GM21528 (cell line): ENCODE measurements around the gene COPZ1.

Source experiments
- ATAC-seq: cut with Tn5 transposase; IDR thresholded peaks from one replicate; pipeline ENCODE4 v1.9.1; 2021; ENCODE audit warnings: mild to moderate bottlenecking, moderate library complexity; ENCODE audit not compliant: unreplicated experiment, low FRiP score

COPZ1 gene

DNA sequence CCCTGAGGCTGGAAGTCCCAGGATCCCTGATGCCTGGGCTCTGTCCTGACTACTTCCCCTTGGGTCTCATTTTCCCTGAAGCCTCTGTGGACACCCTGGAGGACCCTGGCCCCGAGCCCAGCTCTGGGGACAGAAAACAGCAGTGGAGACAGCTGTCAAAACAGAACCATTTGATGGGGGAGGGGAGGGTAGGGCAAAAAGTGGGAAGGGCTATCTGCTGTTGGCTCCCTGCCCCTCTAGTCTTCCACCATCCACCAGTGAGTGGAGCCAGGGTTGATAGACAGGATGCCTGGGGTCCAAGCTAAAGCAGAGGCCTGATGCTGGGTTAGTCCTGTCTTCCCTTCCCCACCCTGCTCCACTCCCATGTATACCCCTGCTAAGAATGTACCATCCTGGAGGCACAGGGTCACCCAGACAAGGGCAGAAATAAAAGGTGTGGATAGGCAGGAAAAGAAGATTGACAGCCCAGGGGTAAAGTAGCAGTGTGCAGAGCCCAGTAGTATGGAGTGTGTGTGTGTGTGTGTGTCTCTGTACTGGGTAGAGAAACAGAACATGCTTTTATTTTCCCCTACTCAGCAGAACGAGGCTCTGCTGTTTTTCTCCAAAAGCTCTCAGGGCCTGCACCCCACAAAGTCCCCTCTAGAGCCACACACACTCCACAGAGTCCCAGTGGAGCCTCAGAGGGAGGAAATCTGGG is 49.8 kb downstream of the COPZ1 start:
- ATAC-seq: no peak

GRCh38 chr12:54375259-54375579 is 50.3 kb downstream of the COPZ1 start:
- ATAC-seq: no peak

- no peak for ATAC-seq
Observed at GRCh38 chr12:54376596-54376995, 51.7 kb downstream of the COPZ1 start.

DNA sequence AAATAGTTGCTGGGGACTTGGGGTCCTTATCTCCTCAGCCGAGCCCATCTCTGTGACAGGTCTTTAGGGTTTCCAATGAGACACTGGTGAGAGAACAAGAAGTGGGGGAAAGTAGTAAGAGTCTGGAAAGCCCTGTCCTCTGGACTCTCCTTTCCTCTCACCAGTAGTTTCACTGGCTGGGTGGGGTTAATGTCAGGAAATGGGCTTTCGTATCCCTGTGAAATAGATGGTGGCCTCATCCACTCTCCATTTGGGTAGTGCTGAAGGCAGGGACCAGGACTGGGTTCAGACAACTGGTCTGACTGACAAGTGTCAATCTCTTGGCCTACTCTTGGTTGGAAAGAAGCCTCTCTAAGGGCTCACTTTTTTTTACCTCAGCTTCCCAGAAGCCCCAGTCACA is 52.1 kb downstream of the COPZ1 start:
- ATAC-seq: no peak

- no peak for ATAC-seq
Observed at GRCh38 chr12:54377797-54378515, 53.0 kb downstream of the COPZ1 start.

- ATAC-seq: no peak
Observed at GRCh38 chr12:54378796-54379397, 54.0 kb downstream of the COPZ1 start.

- peak; percentile 81 for ATAC-seq
Observed at GRCh38 chr12:54379398-54380201, 54.7 kb downstream of the COPZ1 start.

DNA sequence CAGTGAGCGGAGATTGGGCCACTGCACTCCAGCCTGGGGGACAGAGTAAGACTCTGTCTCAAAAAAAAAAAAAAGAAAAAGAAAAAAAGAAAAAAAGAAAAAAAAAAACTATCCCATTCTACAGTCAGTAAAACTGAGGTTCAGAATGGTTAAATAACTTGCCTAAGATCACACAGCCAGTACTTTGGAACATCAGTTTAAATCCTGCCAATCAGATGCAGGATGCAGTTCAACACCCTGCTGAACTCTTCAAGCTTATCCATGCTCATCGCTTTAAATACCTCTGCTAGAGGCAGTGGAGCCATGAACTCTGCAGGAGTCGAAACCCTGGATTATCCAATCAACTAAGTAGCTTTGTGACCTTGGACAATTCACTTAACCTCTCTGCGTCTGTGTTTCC is 56.2 kb downstream of the COPZ1 start:
- ATAC-seq: no peak

DNA sequence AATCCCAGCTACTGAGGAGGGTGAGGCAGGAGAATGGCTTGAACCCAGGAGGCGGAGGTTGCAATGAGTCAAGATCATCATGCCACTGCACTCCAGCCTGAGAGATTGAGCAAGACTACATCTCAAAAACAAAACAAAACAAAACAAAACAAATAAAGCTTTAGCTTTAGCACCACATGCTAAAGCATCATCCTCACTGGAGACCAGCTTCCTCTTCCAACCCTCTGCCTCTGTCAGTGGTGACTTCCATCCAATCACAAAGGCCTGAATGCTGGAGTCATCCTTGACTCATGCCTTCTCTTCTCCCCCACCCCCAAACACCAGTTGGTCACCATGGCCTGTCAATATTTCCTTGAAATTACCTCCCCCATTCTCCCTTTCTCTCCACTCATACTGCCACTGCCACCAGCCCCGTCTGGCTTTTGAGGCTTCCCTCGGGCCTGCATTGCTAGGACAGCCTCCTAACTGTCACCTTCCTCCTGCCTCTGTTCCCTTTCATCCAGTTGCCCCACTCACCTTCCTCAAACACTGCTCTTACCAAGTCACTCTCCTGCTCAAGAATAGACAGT is 58.2 kb downstream of the COPZ1 start:
- no peak for ATAC-seq

DNA sequence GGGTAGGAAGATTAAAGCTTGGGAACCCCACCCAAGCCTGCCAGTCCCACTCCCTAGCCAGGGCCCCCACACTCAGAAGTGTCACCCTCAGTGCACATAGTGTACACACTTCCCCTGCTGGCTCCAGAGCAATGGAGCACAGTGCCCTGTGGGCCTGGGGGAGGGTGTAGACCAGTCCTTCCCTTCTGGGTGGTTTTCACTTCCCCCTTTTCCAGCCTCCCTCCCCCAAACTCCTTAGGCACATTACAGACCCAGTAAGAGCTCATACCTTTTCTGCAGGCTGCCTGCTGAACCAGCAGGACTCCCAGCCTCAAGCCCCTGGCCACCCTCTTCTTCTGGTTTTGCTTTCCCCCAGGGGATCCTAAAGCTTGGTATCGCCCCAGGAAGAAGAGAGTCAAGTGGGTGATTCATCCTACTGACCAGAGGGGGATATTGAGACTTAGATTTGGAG is 59.7 kb downstream of the COPZ1 start, which contains the start of gene ZNF385A:
Gene ZNF385A (minus strand): TSS at position 143 of the 451 bp plus-strand sequence. CDS start 219 bp downstream, outside the sequence.
- no peak for ATAC-seq

DNA sequence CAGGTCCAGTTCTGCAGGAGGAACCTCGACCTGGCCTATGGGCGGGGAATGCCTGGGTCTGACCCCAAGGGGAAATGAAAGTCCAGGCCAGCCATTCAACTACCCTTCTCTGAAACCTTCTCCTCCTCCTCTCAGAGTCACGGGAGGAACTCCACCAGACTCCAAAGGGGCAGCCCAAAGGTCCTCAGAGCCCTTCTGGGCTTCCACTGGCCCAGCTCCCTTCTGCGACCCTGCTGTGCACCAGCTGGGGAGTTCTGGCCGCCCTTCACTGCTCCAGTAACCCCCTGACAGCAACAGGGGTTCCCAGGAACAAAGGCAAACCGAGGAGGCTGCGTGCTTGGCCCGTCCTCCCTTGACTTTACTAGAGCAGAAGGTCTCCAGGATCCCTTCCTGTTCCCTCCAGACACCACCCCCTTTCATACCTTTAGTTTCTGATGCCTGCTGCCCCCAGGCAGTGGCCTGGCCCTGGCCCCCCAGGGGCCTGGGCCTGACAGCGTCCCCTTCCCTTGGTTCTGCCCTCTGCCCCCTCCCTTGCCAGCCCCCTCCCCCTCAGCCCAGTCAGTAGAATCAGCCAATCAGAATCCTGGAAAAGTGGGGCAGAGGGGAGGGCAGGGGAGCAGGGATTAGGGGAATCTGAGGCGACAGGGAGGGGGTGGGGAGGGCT is 60.5 kb downstream of the COPZ1 start:
- no peak for ATAC-seq

DNA sequence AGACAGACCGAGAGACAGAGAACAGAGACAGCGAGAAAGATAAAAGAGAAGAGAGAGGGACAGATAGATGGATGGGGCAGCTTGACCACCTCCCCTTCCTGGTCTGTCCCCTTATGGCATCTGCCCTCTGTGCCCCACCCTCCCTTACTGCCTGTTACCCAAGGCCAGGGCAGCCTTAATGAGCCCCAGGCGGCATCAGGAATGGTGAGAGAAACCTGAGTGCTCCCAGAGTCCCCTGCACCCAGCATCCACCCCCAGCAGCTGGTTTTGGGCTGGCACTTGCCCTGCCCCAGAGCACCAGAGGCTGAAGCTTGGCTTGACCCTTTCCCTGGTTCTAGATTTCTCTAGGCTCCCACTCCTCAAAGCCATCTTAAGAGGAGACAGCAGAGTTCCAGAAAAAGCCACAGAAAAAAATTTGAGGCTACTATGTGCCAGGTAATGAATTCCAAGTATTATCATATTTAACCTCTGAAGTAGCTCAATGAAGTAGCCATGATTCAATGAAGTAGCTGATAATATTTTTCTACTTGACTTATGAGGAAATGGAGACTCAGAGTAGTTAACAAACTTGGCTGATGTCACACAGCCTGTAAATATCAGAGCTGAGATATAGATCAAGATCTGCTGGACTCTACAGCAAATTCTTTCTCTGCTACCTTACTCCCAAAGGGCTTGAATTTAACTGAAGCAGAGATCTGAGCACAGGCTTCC is 61.6 kb downstream of the COPZ1 start:
- ATAC-seq: no peak

GRCh38 chr12:54387114-54387467 is 62.2 kb downstream of the COPZ1 start:
- no peak for ATAC-seq

- ATAC-seq: no peak
Observed at GRCh38 chr12:54388237-54389133, 63.6 kb downstream of the COPZ1 start.

DNA sequence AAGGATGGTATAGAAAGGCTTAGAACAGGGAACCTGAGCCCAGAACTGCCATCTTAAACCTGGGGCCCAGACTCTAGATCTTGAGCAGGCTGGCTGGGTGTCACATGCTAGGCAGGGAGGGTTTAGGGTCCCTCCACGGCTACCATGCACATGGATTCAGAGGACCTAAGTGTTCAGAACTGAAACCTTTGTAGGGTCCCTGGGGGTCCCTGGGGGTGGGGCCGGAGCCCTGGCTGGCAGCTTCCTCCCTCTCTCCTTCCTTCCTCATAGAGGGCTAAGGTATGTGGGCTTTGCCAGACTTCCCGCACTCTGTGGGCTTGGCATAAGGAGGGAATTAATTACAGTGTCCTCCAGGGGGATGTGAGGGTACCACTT is 64.2 kb downstream of the COPZ1 start:
- no peak for ATAC-seq

GRCh38 chr12:54389607-54390175 is 64.8 kb downstream of the COPZ1 start:
- ATAC-seq: no peak

DNA sequence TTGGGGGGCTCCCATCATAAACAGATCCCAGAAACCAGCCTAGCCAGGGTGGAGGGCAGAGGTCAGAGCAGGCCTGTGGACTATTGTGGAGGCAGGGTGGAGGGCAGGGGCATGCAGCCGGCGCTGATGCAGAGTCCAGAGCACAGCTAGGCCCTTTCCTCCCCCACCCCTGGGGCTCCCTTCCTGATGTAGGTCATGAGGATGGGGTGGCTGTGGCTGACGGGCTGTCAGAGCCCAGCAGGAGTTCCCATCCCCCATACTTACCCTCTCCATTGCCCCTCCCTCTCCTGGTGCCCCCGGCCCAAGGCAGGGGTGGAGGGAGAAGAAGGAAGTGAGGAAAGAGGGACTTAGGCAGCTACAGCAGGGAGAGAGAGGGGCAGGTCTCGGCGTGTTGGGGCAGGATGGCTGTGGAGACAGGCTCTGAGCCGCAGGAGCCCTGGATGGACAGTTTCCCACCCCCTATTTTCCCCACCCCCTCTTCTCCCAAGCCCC is 65.3 kb downstream of the COPZ1 start:
- no peak for ATAC-seq
